ENCODE results near the gene MAT2A.
A peak's percentile ranks its signal among the peaks of the same experiment; 100 is the strongest.

Gene MAT2A

GRCh38 chr2:85538507-85539360 lies at the start of gene MAT2A:
Gene MAT2A, plus strand, starts transcription at chr2:85539168. Its CDS starts 120 bp downstream, at chr2:85539288.
- DNase-seq (ENCODE audit: extremely low read depth in 1 of 2, low read depth in 1 of 2), result peak; percentile 55 to 81

- no peak for DNase-seq (ENCODE audit: extremely low read depth in 1 of 2, low read depth in 1 of 2)
Observed at GRCh38 chr2:85490861-85491755, 47.9 kb upstream of the MAT2A start.

- DNase-seq (ENCODE audit: extremely low read depth in 1 of 2, low read depth in 1 of 2), result no peak
Observed at GRCh38 chr2:85496436-85496835, 42.5 kb upstream of the MAT2A start.

DNA sequence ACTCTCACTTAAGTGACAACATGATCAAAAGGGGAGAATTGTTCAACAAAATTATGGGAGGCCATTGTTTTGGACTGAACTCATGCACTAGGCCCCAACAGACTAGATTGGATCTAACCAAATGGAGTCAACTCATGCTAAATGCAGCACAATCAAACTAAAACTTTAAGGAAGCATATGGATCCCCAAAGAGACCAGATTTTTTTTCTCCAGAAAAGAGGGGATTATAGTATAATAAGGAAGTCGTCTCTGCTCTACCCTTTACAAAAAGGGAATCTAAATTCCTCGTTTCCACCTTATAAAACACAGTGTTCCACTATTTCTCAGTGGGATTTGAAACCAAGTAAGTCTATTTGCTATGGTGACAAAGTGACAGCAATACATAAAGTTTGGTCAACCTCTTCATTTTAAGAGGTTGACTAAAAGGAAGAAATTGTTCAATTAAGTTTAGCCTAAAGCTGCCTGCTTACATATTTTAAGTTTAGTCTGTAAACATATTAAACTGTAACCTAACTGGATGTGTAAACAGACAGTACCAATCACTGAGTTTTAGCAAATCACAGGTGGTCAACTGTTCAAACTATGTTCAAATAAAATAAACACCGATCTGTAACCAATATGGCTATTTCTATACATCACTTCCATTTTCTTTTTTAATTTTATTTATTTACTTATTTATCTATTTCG lies 40.9 kb upstream of the MAT2A start:
- DNase-seq (ENCODE audit: extremely low read depth in 1 of 2, low read depth in 1 of 2), result no peak

DNA sequence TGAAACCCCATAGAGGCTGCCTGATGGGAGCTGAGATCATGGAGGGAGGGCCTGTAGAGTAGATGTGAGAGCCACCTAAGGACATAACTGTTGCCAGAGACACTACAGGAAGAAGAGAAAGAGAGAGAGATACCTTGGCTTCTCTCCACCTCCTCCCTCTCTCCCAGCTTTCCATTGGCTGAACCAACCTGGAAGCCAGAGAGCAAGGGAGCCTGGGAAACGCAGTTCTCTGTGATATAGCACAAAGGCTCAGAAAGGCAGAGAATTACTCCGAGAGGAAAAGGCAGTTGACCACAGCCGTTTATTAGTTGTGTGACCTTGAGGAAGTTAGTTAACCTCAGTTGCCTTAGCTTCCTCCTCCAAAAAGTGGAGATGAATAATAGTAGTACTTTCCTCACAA lies 37.7 kb upstream of the MAT2A start:
- DNase-seq (ENCODE audit: extremely low read depth in 1 of 2, low read depth in 1 of 2), result no peak

DNA sequence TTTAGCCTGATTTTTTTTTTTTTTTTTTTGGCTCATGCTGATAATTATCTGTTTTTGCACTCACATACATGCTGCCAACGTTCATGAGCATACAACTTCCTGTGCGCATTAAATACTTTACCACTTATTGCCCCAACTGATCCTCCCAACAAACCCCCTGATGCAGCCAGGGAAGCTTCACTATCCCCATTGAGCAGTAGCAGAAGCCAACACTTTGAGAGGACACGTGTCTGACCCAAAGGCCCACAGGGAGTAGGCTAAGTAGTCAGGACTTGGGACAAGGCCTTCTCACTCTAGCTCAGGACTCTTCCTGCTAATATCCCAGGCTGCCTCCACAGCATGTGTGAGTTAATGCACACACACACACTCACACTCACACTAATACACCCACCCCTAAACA lies 36.2 kb upstream of the MAT2A start:
- no peak for DNase-seq (ENCODE audit: extremely low read depth in 1 of 2, low read depth in 1 of 2)

DNA sequence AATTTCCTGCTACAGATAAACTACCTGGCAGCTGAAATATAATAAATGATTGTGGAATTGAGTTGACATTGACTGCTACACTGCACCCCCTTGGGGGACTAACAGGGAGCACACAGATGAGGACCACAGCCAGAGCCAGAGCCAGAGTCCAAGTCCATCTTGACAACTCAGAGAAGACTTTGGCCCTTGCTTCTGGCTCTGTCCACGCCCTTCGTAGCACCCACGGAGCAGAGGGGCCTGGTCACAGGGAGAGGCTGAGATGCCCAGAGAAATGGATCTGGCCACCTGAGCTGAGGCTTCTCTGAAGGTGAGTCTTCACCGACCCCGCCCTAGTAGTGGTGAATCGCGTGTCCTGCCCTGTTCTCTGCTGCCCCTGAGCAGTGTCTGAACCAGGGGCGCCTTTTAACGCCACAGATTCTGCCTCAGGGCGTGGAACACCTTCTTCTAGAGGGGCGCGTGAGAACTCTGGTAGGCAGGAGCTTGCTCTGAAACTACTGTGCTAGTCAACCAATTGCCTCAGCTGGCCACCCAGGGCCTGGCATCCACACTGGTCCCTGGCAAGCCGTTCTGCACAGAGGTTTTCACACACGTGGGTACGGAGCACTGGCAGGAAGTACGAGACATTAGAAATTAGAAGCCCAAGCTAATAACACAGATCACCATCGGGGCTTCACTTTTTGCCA lies 35.7 kb upstream of the MAT2A start:
- DNase-seq (ENCODE audit: extremely low read depth in 1 of 2, low read depth in 1 of 2), result no peak

DNA sequence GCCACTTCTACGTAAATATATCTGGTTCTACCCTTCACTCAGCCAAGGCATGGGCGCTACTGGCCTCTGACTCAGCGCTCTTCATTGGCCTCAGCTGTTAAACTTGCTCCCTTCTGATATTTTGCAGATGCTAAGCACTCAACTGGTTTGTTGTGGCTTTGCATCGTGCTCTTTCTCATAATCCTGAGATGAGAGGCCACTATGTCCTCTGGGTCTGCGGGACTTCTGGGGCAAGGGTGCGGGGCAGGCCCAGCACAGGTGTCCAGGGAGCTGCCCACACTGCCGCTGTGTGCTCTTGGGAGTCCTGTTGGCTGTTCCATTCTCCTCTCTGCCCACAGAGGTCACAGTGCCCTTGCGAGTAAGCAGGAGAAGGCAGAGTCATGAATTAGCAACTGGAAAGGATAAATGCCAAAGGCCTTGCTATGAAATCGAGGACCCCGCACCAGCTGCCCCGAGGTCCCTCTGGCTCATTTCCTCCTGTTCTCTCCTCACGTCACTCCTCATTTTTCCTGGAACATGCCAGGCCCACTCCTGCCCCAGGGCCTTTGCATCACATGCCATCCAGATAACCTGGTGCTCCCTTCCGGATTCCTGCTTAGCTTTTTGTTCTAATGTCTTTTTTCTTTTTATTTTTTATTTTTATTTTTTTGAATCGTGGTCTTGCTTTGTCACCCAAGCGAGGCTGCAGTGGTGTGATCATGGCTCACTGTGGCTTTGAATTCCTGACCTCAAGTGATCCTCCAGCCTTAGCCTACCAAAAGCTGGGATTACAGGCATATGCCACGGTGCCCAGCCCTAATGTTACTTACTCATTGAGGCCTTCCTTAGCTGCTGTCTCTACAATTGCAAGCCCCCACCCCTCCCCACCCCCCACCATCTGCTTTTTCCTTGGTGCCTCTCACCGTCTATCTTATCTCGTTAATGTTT lies 34.9 kb upstream of the MAT2A start:
- no peak for DNase-seq (ENCODE audit: extremely low read depth in 1 of 2, low read depth in 1 of 2)

- no peak for DNase-seq (ENCODE audit: extremely low read depth in 1 of 2, low read depth in 1 of 2)
Observed at GRCh38 chr2:85504778-85505261, 34.1 kb upstream of the MAT2A start.

GRCh38 chr2:85505551-85506238 lies 33.3 kb upstream of the MAT2A start:
- DNase-seq (ENCODE audit: extremely low read depth in 1 of 2, low read depth in 1 of 2), result no peak

GRCh38 chr2:85506768-85507181 lies 32.2 kb upstream of the MAT2A start:
- no peak for DNase-seq (ENCODE audit: extremely low read depth in 1 of 2, low read depth in 1 of 2)

DNA sequence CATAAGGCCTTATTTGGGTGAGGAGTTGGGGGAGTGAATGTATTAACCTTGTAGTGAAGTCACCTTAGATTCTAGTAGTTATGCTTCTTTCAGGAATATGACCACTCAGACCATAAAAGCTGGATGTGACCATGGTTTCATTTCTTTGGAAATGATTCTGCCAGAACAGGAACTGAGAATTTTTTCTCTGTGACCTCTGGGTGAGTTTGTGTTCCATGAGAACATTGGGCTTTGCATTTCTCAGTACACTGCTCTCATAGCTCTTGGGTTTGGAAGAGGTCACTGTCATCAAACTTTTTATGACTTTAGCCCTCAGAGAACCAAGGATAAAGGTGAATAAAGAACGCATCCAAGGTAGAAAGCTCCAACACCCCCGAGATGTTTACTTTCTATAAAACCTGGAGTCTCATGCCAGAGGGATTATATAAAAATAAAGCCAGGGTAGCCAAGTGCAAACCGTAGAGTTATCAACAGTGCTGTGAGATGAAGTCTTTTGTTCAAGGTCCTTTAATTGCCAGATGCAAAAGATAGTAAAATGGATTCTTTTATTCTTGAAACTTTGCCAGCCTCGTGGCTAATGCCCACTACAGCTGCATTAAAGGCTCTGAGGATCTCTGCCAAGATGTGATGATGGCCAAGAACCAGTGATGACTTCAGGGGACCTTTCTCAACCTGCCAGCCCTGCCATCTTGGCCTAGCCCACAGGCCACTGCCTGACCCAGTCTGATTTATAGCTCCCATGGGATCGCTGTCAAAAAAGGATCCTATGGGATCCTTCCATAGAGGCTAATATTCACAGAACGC lies 27.8 kb upstream of the MAT2A start:
- DNase-seq (ENCODE audit: extremely low read depth in 1 of 2, low read depth in 1 of 2), result no peak

DNA sequence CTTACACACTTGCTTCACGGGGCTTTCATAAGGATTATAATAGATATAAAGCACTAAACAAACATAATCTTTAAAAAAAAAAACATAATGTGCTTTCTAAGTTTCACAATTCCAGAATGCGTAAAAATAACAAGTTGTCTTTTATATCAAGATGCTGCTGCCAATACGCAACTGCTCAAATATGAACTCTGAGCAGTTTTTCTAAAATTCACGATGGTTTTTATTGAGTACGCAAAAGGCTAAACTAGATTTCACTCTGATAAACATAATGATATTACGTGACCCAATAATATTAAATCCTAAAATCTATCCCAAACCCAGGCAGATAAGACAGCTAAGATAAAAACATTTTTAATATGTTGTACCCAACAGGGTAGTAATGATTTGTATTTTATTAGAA lies 24.6 kb upstream of the MAT2A start:
- no peak for DNase-seq (ENCODE audit: extremely low read depth in 1 of 2, low read depth in 1 of 2)

- DNase-seq (ENCODE audit: extremely low read depth in 1 of 2, low read depth in 1 of 2), result no peak
Observed at GRCh38 chr2:85516653-85517389, 22.1 kb upstream of the MAT2A start.

DNA sequence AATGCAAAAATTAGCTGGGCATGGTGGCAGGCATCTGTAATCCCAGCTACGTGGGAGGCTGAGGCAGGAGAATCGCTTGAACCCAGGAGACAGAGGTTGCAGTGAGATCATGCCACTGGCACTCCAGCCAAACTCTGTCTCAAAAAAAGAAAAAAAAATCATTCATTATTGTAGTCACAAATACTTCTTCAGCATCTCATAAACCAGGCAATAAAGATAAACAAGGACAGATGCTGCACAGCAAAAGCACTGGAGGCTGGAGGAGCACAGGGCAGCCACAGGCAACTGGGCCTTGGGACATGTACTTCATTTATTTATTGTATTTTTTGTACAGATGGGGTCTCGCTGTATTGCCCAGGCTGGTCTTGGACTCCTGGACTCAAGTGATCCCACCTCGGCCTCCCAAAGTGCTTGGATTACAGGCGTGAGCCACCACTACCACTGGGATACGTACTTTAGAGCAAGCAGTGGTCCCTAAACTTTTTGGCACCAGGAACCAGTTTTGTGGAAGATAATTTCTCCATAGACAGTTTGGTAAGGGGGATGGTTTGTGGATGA lies 16.8 kb upstream of the MAT2A start:
- no peak for DNase-seq (ENCODE audit: extremely low read depth in 1 of 2, low read depth in 1 of 2)

- DNase-seq (ENCODE audit: extremely low read depth in 1 of 2, low read depth in 1 of 2), result no peak
Observed at GRCh38 chr2:85523062-85523902, 15.7 kb upstream of the MAT2A start.

All from activated CD8-positive, alpha-beta memory T cell treated with anti-CD3 and anti-CD28 coated beads for 1 hour (primary cell).